Measurements from ENCODE around the gene GOLGA8K. TPM values are rescaled to one million over a fixed set of nuclear protein-coding genes. Genes with fewer than 3 reads are reported as not detected.
"Not testable (repeated sequence)": the region's sequence is repeated elsewhere in the genome, so short reads cannot be mapped to it uniquely, and the experiment has no call there.

The GOLGA8K gene
- total RNA-seq, 1 experiment from 2014 or later: 0.85 TPM

DNA sequence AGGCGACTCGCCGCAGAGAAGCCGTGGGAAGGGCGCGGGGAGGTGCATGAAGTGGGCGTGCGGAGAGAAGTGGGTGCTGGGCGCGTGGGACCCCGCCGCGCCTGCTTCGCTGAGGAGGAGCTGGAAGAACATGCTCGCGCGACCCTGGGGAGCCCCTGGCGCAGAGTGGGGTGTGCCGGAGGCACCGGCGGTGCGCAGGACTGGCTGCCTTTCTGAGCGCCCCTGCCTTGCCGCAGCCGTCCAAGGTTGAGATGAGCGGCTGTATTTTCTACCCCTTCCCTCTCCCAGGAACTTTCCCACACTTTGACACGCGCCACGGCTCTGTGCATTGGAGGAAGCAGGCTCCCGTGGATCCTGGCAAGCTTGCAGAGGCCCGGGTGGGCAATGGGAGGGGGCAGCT, 56.1 kb downstream of the GOLGA8K start:
- H3K18ac ChIP-seq (ENCODE audit: insufficient read length, low read depth, low read length); H3K9ac ChIP-seq (ENCODE audit: extremely low read depth, insufficient read length, low read length); H2BK5ac ChIP-seq (ENCODE audit: insufficient read length, low read length); H3K9me3 Mint-ChIP-seq; H3K56ac ChIP-seq (ENCODE audit: insufficient read length, low read depth, low read length); H2BK15ac ChIP-seq (ENCODE audit: low read depth, low read length); H3K4me1 Mint-ChIP-seq; H2BK120ac ChIP-seq (ENCODE audit: low read depth, low read length, poor library complexity, severe bottlenecking); H4K8ac ChIP-seq (replicated peaks; ENCODE audit: insufficient read length, low read depth, low read length); H3K4me3 Mint-ChIP-seq; H3K36me3 Mint-ChIP-seq (ENCODE audit: insufficient read depth in 1 of 3, low read depth in 3 of 3); H4K20me1 ChIP-seq (ENCODE audit: control insufficient read depth, insufficient read depth, insufficient read length); H3K79me1 ChIP-seq (ENCODE audit: insufficient read depth, low read depth, low read length, poor library complexity, severe bottlenecking); H3K23ac ChIP-seq (ENCODE audit: insufficient read length, low read depth, low read length); H2BK20ac ChIP-seq (ENCODE audit: low read depth, low read length, poor library complexity, severe bottlenecking); H3K27ac ChIP-seq (ENCODE audit: insufficient read length, low read depth, low read length); H4K5ac ChIP-seq (ENCODE audit: insufficient read length, low read depth, low read length); H3K4me1 ChIP-seq (ENCODE audit: insufficient read depth, low read length); H4K91ac ChIP-seq (ENCODE audit: insufficient read length, low read depth, low read length); H3K27ac Mint-ChIP-seq; H3K4ac ChIP-seq (ENCODE audit: low read depth, low read length); H3K4me2 ChIP-seq (ENCODE audit: insufficient read depth, insufficient read length, low read length); DNase-seq; H3K14ac ChIP-seq (ENCODE audit: insufficient read depth, low read length); H3K79me2 ChIP-seq (ENCODE audit: insufficient read depth, low read length); H2AFZ ChIP-seq (ENCODE audit: low read length); H3K27me3 ChIP-seq (ENCODE audit: insufficient read depth, low read length); H2AK5ac ChIP-seq (ENCODE audit: insufficient read length, low read length); H3K23me2 ChIP-seq (ENCODE audit: insufficient read length, low read depth, low read length, poor library complexity, severe bottlenecking); H3T11ph ChIP-seq (ENCODE audit: low read length); H3K9me3 ChIP-seq (ENCODE audit: control insufficient read depth, low read depth, low read length); H3K27me3 Mint-ChIP-seq (ENCODE audit: low read depth); H2BK12ac ChIP-seq (ENCODE audit: insufficient read length, low read depth, low read length): not testable (repeated sequence)
- no CpG with 5 or more reads among the region's 31 CpGs for WGBS (ENCODE audit: extremely low coverage, insufficient read length, low lambda C conversion rate)

DNA sequence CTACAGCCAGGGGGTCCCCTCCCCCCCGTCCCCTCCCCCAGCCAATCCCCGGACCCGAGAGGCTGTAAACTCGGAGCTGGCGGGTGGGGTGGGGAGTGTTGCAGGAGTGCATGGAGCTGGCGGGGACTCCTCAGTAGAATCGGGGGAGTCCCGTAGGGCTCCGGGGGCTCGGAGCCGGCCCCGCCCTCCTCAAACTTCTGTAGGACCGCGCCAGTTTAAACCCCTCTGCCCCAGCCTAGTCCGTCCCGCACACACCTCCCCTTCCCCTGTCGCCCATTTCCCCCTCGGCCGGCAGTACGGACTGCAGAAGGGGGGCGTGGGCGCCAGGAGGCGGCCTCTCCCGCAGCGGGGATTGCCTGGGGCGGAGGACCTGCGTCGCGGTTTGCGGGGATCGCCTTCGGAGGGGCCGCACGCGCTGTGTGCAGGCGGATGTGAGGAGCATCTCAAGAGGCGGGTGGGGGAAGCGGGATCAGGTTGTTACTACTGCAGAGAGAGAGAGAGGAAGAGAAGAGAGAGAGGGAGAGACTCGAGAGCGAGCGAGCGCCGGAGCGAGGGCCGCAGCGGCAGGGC, 57.0 kb downstream of the GOLGA8K start:
- not testable (repeated sequence) for H2AK5ac ChIP-seq (ENCODE audit: insufficient read length, low read length); H3K27ac Mint-ChIP-seq; H3K4me3 Mint-ChIP-seq; H4K20me1 ChIP-seq (ENCODE audit: control insufficient read depth, insufficient read depth, insufficient read length); H3K4me2 ChIP-seq (ENCODE audit: insufficient read depth, insufficient read length, low read length); H4K8ac ChIP-seq (replicated peaks; ENCODE audit: insufficient read length, low read depth, low read length); H3T11ph ChIP-seq (ENCODE audit: low read length); H3K9me3 Mint-ChIP-seq; H2BK5ac ChIP-seq (ENCODE audit: insufficient read length, low read length); H3K36me3 Mint-ChIP-seq (ENCODE audit: insufficient read depth in 1 of 3, low read depth in 3 of 3); H3K27ac ChIP-seq (ENCODE audit: insufficient read length, low read depth, low read length); DNase-seq; H4K5ac ChIP-seq (ENCODE audit: insufficient read length, low read depth, low read length); H3K23ac ChIP-seq (ENCODE audit: insufficient read length, low read depth, low read length); H2AFZ ChIP-seq (ENCODE audit: low read length); H3K14ac ChIP-seq (ENCODE audit: insufficient read depth, low read length); H3K4me1 ChIP-seq (ENCODE audit: insufficient read depth, low read length); H2BK120ac ChIP-seq (ENCODE audit: low read depth, low read length, poor library complexity, severe bottlenecking); H3K4ac ChIP-seq (ENCODE audit: low read depth, low read length); H3K18ac ChIP-seq (ENCODE audit: insufficient read length, low read depth, low read length); H3K27me3 ChIP-seq (ENCODE audit: insufficient read depth, low read length); H3K9me3 ChIP-seq (ENCODE audit: control insufficient read depth, low read depth, low read length); H3K56ac ChIP-seq (ENCODE audit: insufficient read length, low read depth, low read length); H3K27me3 Mint-ChIP-seq (ENCODE audit: low read depth); H3K79me2 ChIP-seq (ENCODE audit: insufficient read depth, low read length); H2BK15ac ChIP-seq (ENCODE audit: low read depth, low read length); H2BK12ac ChIP-seq (ENCODE audit: insufficient read length, low read depth, low read length); H3K79me1 ChIP-seq (ENCODE audit: insufficient read depth, low read depth, low read length, poor library complexity, severe bottlenecking); H3K9ac ChIP-seq (ENCODE audit: extremely low read depth, insufficient read length, low read length); H3K4me1 Mint-ChIP-seq; H3K23me2 ChIP-seq (ENCODE audit: insufficient read length, low read depth, low read length, poor library complexity, severe bottlenecking); H2BK20ac ChIP-seq (ENCODE audit: low read depth, low read length, poor library complexity, severe bottlenecking); H4K91ac ChIP-seq (ENCODE audit: insufficient read length, low read depth, low read length)
- WGBS (ENCODE audit: extremely low coverage, insufficient read length, low lambda C conversion rate): no CpG with 5 or more reads among the region's 46 CpGs
